HG02885 (cell line): ENCODE measurements around the gene USP33.
"Not testable (repeated sequence)": the region's sequence is repeated elsewhere in the genome, so short reads cannot be mapped to it uniquely, and the experiment has no call there.

Source experiments
- ATAC-seq: cut with Tn5 transposase; IDR thresholded peaks from one replicate; pipeline ENCODE4 v1.9.1; 2021; ENCODE audit warnings: mild to moderate bottlenecking; ENCODE audit not compliant: unreplicated experiment, poor library complexity

The USP33 gene

DNA sequence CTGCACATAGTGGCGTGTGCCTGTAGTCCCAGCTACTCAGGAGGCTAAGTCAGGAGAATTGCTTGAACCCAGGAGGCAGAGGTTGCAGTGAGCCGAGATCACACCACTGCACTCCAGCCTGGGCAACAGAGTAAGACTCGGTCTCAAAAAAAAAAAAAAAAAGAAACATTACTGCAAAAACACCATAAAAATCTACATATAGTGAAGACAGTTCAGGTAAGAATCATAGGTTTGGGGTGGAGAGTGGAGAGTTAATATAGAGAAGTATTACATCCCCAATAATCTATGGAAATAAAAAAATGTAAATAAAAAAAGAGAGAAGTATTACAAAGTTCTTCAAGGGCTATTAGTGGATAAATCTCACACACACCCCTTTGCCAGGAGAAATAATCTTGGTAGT lies 84.8 kb downstream of the USP33 start:
- ATAC-seq = not testable (repeated sequence)

DNA sequence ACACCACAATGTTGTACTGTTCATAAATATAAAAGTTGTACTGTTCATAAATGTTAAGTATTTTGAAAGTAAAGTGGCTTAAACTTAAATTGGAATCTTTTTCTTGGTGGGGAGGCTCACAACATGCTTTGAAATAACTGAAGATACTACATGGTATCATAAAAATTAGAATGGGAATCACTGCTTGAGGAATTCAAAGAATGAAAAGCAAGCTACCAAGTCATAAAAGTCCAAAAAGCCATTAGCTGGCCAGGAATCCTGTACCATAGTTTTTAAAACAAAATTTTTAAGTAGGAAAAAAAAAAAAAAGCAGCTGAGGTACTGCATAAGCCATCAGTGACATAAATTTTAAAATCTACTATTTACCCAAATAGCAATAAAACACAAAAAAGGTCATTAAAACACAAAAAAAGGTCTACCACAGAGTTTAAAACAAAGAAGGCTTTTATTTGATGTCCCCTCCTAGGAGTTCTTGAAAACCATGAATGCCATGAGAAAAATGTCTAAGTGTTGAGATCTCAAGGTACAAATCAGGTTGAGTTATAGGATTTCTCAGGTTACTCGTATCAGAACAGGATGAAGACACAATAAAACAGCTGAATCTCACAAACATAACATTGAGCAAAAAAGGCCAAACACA lies 85.8 kb downstream of the USP33 start:
- ATAC-seq = no peak

DNA sequence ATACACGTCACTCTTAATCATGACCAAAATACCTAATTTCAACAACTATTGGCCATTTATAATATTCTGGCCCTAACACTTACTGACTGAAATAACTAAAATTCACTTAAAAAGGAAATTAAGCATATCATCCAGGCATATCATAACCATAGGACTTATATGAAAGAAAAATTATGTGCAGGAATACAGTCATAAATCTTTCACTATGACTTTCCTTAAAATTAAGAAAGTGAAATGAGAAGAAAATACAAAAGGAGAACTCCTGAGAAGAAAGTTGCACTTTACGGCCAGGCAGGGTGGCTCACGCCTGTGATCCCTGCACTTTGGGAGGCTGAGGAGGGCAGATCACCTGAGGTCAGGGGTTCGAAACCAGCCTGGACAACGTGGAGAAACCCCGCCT lies 86.6 kb downstream of the USP33 start:
- ATAC-seq = no peak

DNA sequence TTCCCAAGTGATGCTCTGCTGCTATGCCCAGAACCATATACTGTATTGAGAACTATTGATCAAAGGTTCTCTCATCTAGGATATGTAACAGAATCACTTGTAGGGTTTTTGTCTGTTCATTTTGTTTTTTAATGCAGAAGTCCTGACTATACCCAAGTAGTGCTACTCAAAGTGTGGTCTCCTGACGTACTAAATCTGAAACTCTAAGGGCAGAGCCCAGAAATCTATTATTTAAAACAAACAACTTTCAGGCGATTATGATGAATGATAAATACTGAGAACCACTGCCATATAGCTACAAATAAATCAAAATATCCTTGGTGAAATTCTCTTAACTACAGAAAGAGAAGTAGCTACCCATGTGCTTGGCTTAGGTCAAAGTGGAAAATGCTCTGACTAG lies 87.3 kb downstream of the USP33 start:
- peak; percentile 42 for ATAC-seq

DNA sequence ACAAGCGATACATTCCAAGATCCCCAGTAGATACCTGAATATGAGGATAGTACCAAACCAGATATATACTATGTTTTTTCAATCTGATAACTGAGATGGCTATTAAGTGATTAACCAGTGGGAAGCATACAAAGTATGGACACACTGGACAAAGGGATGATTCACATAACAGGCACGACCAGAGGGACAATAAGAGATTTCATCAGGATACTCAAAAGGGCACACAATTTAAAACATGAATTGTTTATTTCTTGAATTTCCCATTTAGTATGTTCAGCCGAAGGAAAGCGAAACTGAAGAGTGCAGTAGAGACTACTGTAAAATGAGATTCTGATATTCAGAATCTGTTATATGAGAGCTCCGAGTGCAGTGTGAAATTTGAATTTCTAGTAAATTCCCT lies 87.8 kb downstream of the USP33 start:
- ATAC-seq = peak; percentile 46

DNA sequence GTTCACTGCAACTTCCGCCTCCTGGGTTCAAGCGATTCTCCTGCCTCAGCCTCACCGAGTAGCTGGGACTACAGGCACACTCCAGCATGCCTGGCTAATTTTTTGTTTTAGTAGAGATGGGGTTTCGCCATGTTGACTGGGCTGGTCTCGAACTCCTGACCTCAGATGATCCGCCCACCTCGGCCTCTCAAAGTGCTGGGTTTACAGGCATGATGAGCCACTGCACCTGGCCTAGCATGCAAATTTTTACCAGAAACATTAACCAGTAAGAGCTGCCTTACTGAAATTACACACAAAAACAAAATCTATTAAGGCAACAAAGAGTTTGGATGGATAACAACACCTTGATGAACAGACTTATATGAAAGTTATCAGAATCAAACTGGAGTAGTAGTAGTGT lies 89.3 kb downstream of the USP33 start:
- ATAC-seq = no peak

DNA sequence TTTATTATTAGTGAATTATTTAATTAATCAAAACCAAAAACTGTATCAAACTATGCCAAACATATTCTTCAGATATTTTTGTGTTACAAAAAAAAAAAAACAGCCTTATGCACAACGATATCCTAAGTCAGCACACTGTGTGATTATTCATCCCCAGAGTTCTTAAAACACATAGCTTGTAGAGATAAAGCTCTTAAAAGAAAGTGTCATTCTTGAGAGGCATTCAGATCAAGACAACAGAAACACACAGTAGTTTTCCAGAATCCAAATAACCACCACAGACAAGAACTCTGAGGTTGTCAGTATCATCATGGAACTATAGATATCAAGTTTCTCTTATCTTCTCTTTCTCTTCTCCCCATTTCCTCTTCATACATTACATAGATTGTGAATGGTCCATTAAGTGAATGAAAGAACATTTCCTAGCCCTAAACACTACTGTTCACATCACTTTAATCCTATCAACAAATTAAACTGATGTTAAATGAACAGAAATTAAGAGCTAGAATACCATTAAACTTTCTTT lies 90.7 kb downstream of the USP33 start:
- ATAC-seq = no peak

DNA sequence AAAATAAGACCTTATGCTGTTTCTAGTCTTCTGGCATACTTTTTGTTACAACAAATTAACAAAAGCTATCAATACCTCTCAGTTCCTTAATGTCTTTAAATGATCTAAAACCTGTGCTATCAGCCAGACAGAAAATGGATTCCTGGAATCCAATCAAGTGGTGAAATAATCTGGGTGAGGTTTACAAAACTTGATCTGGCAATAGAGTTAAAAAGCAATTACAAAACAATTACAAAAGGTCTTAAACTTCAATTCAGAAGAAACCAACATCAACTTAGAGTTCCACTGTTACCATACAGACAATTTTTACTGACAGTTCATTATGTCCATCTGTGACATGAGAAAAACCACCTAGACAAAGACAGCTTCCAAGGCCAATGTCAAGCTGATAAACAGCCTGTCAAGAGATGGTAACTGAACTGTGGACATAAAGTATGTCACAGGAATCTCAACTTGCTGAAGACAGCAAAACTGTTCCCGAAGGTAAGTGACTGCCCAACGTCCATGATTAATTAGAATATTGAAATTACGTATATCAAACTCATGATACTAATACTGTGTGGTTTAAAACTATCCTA lies 94.6 kb downstream of the USP33 start:
- no peak for ATAC-seq

DNA sequence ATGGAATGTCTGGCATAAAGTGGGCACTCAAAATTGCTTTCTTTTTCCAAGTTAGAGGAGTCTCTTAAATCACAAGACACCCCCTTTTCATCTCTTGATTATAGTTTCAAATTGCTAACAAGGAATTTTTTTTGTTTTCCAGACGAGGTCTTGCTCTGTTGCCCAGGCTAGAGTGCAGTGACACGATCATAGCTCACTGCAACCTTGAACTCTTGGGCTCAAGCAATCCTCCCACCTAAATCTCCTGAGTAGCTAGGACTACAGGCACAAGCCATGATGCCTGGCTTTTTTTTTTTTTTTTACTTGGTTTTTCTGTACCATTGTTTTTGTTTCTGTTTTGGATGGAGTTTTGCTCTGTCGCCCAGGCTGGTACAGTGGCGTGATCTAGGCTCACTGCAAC lies 98.0 kb downstream of the USP33 start:
- no peak for ATAC-seq

DNA sequence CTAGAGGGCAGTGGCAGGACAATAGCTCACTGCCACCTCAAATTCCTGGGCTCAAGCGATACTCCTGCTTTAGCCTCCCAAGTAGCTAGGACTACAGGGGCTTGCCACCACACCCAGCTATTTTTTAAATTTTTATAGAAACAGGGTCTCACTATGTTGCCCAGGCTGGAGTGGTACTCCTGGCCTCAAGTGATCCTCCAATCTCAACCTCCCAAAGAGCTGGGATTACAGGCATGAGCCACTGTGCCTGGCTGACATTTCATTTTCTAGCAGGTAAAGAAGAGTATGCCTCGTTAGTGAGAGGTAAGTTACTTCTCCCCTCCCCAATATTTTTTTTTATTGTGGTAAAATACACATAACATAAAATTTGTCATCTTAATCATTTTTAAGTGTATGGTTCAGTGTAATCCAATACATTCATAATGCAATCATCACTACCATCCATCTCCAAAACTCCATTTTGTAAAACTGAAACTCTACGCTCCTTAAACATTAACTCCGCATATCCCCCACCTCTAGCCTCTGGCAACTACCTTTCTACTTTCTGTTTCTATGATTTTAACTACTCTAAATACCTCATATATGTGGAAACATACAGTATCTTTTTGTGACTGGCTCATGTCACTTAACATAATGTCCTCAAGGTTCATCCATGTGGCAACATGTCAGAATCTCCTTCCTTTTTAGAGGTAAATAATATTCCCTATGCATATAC lies 99.6 kb downstream of the USP33 start:
- peak; percentile 26 for ATAC-seq

DNA sequence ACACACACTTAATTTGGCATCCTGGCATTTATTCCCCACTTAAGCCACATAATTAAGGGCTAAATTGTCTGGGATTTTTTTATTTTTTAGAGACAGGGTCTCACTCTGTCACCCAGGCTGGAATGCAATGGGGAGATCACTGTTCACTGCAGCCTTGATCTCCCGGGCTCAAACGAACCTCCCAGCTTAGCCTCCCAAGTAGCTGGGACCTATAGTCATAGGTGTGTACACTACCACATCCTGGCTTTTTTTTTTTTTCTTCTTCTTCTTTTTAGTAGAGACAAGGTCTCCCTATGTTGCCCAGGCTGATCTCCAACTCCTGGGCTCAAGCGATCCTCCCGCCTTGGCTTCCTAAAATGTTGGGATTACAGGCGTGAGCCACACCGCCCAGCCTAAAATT lies 101.4 kb downstream of the USP33 start:
- no peak for ATAC-seq

DNA sequence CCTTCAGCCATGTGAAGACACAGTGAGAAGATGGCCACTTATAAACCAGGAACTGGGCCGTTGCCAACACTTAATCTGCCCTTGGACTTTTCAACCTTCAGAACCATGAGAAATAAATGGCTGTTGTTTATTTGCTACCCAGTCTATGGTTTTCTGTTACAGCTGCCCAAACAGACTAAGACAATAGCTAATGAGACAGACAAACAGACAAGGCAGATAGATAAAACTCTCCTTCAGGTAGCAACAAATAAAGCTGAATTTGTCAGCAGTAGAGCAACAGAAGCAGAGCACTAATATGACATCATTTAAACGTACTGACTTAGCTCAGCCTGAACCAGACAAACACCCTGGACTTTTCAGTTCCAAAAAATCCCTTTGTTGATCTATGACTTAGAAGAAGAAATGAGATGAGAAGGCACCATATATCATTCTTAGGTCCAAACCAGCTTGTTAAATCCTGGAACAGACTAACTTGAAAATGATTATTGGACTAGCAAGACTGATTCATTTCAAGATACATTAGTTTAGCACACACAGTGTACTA lies 104.1 kb downstream of the USP33 start:
- ATAC-seq = peak; percentile 48

DNA sequence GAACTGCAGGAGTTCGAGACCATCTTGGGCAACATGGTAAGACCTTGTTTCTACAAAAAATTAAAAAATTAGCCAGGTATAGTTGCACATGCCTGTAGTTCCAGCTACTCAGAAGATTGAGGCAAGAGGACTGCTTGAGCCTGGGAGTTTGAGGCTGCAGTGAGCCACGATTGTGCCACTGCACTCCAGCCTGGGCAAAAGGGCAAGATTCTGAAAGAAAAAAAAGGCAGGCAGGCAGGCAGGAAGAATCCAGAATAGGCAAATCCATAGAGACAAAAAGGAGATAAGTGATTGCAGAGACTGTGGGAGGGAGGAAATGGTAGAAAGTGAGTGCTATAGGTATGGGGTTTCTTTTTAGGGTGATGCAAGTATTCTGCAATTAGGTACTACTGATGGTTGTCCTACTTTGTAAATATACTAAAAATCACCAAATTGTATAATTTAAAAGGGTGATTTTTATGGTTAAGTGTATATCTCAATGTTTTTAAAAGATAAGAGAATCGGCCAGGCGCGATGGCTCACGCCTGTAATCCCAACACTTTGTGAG lies 106.6 kb downstream of the USP33 start:
- ATAC-seq = no peak

DNA sequence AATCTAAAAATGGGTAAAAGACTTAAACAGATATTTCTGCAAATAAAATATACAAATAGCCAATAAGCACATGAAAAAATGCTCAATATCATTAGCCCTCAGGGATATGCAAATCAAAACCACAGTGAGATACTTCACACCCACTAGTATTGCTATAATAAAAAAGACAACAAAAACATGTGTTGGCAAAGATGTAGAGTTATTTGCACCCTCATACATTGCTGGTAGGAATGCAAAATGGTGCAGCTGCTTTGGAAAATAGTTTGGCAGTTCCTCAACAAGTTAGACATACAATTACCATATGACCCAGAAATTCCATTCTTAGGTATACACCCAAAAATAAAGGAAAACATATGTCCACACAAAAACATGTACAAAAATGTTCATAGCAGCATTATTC lies 107.4 kb downstream of the USP33 start:
- ATAC-seq = no peak

DNA sequence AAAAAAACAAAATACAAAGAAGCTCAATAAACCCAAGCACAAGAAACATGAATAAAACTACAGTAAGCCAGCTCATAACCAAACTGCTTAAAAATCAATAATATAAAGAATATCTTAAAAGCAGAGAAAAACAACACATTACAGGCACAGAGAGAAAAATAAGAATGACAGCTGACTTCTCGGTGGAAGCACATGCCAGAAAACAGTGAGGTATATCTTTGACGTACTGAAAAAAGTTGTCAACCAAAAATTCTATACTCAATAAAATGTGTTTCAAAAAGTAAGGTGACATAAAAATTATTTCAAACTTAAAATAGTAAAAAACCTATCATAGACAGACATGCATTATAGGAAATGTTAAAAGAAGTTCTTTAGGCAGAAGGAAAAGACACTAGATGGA lies 110.5 kb downstream of the USP33 start:
- no peak for ATAC-seq

DNA sequence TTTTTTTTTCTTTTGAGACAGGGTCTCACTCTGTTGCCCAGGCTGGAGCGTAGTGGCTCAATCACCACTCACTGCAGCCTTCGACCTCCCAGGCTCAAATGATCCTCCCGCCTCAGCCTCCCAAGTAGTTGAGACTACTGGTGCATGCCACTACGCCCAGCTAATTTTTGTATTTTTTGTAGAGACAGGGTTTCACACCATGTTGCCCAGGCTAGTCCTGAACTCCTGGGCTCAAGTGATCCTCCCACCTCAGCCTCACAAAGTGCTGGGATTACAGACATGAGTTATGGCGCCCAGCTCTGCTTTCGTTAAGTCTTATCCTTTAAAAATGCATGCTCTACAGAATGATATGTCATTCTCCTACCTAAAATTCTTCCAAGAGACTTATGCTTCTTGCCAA lies 113.4 kb downstream of the USP33 start:
- ATAC-seq = not testable (repeated sequence)
